IPS-18a (cell line): ENCODE results near the gene IGFBP4.

Experiments used
- H3K27ac ChIP-seq: one replicate; pipeline ENCODE4 v1.5.1; 2013; ENCODE audit warnings: low read length
- H3K27me3 ChIP-seq: one replicate; pipeline ENCODE4 v1.6.1; 2013; ENCODE audit warnings: mild to moderate bottlenecking, low read length; ENCODE audit not compliant: control insufficient read depth, insufficient read depth
- H3K36me3 ChIP-seq: one replicate; pipeline ENCODE4 v1.6.1; 2013; ENCODE audit warnings: low read depth, low read length; ENCODE audit not compliant: control insufficient read depth
- H3K4me1 ChIP-seq: one replicate; pipeline ENCODE4 v1.6.1; 2013; ENCODE audit warnings: low read depth, low read length; ENCODE audit not compliant: control insufficient read depth
- H3K4me3 ChIP-seq: one replicate; pipeline ENCODE4 v1.5.1; 2013; ENCODE audit warnings: low read length
- H3K9ac ChIP-seq: one replicate; pipeline ENCODE4 v1.6.1; 2013; ENCODE audit warnings: mild to moderate bottlenecking, low read length, moderate library complexity
- H3K9me3 ChIP-seq: one replicate; pipeline ENCODE4 v1.6.1; 2013; ENCODE audit warnings: low read depth, low read length; ENCODE audit not compliant: control insufficient read depth

Gene IGFBP4

DNA sequence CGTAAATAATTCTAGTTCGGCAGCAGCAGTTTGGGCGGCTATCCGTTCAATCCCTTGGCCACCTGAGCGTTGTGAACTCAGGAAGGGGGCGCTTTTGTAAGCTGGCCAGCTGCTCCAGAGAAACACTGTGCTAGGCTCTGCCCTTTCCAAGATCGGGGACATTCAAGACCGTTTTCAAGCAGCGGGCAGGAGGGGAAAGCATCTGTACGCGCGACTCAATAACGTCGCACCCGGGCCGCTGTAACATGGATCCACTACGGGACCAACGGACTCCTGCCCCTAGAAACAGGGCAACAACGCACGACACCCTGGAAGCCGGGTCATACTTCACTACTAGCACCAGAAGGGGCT lies 26.0 kb upstream of the IGFBP4 start:
- peaks cover 10% of the 10 kb centered on the region for H3K4me1 ChIP-seq
- no peaks in the 10 kb centered on the region for H3K27me3 ChIP-seq
- no peaks in the 10 kb centered on the region for H3K9me3 ChIP-seq
- H3K4me3 ChIP-seq: peak overlapping the region; percentile 96
- peak overlapping the region; percentile 45 for H3K27ac ChIP-seq
- H3K9ac ChIP-seq: peak overlapping the region; percentile 87
- H3K36me3 ChIP-seq: peaks cover 40% of the 10 kb centered on the region

DNA sequence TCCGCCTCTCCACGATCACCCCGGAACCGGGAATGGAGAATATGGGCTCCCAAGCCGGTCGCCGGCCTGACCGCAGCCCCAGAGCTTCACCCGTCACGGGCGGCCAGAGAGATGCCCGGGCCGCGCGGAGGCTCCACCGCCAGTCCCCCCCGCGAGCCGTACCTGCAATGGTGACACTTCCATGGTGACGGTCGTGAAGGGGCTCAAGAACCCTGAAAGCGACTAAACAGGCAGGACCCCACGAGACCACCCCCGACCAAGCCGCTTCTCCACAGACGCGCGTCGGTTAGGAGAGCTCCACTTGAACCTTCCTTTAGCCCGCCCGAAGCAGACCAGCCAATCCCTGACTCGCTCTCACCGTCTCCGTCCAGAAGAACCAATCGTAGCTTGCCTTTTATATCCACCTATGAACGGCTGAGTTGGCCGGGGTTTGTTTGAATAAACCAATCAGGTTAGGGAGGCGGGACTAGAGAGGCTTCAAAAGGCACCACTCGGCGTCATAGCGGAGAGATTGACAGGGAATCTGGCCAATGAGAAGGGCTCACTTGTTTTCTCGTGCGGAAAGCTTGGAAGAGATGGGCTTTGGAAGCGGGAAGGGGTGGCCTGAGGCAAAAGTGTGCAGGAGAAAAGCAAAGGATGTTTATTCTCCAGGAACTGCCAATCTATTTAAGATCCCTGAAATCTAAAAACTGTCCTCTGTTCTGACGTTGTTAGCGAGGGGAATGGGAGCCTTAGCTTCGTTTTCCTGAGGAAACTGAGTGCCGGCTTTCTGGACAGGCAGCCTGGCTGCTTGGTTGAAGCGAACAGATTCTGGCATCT lies 25.4 kb upstream of the IGFBP4 start, which contains the start of gene TOP2A:
Gene TOP2A (minus strand): TSS at position 288 of the 819 bp plus-strand sequence. CDS start 105 bp downstream, at position 183.
- Histone ChIP-seq H3K4me1 (peaks cover 10% of the 10 kb centered on the region), H3K36me3 (peaks cover 34% of the 10 kb centered on the region)

DNA sequence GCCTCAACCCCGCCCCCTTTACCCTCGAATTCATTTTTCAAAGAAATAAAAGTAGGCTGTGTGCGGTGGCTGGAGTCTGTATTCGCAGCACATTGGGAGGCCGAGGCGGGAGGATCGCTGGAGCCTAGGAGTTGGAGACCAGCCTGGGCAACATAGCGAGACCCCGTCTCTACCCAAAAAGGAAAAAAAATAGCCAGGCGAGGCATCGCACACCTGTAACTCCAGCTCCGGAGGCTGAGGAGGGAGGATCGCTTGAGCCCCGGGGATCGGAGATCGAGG lies 24.9 kb upstream of the IGFBP4 start:
- Histone ChIP-seq H3K9ac (peak overlapping the region; percentile 10), H3K4me1 (peaks cover 11% of the 10 kb centered on the region), H3K36me3 (peaks cover 28% of the 10 kb centered on the region), H3K4me3 (peak overlapping the region; percentile 96), H3K27me3 (no peaks in the 10 kb centered on the region), H3K27ac (no peak overlapping the region), H3K9me3 (no peaks in the 10 kb centered on the region)

More for the DNA sequence above, 25.4 kb upstream of the IGFBP4 start, which contains the start of gene TOP2A:
- H3K27me3 ChIP-seq: no peaks in the 10 kb centered on the region
- H3K9ac ChIP-seq: peak within 1 kb of the TSS; percentile 87
- H3K27ac ChIP-seq: peak within 1 kb of the TSS; percentile 45
- H3K9me3 ChIP-seq: no peaks in the 10 kb centered on the region
- H3K4me3 ChIP-seq: peak within 1 kb of the TSS; percentile 96

DNA sequence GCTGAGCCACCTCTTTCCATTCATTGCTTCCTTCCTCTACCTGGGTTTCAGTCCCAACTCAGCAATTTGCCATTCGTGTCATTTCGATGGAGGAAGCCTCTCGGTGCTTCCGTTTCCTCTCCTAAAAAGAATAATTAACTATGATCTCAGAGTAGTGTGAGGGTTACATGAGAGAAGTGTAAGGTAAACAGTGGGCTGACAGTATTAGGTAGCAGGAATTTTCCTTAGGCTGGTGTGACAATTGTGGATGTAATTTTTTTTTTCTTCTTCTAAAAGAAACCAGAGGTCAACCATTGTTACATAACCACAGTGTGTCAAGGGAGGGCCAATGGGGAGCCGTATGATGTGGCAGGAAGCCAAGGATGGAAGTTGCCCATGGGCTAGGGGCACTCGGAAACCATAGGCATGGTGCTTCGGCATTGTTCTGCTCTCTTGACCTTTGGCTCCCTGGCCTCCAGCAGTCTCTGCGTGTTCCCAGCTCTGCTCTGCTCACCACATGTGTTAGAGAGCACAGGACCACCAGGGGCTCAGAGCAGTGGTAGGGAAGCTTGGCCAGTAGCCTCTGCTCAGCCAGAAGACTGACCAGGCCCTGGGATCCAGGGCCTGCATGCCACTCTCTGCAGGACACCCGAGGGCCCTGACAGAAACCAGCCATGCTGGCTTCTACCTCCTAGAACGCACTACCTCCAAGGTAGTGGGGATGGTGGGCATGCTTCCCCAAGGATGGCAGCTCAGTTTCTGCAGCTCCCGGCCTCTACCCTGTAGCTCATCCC lies 23.5 kb upstream of the IGFBP4 start:
- Histone ChIP-seq H3K27ac (no peak overlapping the region), H3K27me3 (no peaks in the 10 kb centered on the region), H3K4me1 (peaks cover 15% of the 10 kb centered on the region), H3K4me3 (no peak overlapping the region), H3K36me3 (peaks cover 16% of the 10 kb centered on the region), H3K9me3 (no peaks in the 10 kb centered on the region), H3K9ac (no peak overlapping the region)

DNA sequence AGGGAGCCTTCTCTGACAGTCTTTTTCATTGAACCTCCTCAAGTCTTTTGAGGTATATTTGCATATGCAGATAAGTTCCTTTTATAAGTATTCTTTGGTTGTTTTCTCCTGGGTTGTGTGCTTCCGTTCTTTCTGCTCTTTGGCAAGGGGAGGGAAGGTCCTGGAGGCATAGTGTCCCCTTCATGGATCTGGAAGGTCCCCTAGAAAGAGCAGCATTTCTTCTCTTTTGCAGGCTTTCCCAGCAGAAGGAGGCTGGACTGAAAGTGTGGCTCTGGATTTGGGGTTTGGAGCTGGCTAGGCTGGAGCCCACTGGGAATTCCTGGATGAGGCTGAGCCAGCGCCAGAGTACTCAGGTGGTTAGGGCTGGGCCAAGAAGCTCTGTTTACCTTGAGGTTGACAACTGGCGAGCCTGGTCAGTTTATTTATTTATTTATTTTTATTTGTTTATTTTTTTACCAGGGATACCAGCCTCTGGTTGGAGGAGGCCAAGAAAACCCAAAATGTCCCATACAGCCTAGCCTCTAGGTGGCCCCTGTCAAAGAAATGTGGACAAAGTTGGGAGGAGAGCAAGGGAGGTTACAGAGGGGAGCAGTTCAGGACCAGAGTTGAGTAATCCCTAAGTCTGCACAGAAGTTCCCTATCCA lies 20.1 kb upstream of the IGFBP4 start:
- Histone ChIP-seq H3K27me3 (no peaks in the 10 kb centered on the region), H3K27ac (no peak overlapping the region), H3K36me3 (no peaks in the 10 kb centered on the region), H3K9ac (no peak overlapping the region), H3K4me1 (peaks cover 15% of the 10 kb centered on the region), H3K9me3 (no peaks in the 10 kb centered on the region), H3K4me3 (peak overlapping the region; percentile 42)

DNA sequence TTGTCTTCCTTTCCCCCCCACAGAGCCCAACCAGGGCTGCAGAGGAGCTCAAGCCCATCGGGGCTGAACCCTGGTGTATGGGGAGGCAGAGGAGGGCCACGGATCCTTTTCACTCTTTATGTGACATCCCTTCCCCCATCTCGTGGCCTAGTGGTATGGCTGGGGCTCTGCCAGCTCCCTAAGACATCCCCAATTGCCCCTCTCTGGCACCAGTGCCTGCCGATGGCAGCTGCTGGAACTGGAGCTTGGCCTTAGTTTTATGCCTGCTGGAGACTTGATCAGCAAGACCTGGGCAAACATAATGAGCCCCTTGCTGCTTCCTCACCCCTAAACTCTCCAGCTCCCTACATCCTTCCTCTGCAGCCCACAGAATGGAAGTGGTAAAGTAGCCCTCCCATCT lies 17.5 kb upstream of the IGFBP4 start:
- Histone ChIP-seq H3K4me3 (no peak overlapping the region), H3K9me3 (no peaks in the 10 kb centered on the region), H3K27ac (no peak overlapping the region), H3K9ac (no peak overlapping the region), H3K36me3 (no peaks in the 10 kb centered on the region), H3K27me3 (no peaks in the 10 kb centered on the region), H3K4me1 (peaks cover 15% of the 10 kb centered on the region)

DNA sequence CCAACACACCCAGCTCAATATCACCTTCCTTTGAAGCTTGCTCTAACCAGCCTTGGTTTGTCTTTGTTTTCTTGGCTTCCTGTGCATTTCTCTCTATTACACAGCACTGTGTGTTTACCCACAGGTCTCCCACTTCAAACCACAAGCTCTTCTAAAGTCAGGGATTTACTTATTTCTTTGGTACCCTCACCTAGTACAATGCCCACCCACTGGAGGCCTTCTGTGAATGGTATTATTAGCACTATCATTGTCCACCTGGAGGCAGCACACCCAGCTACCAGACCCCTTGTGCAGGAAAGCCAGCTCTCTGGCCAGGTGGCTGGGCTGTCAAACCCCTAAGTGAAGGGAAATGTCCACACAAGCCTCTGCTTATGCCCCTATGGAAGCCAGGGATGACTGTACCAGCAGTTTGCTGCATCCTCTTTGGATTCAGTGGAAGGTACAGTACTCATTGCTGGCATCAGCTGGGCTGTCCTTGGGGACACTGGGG lies 16.2 kb upstream of the IGFBP4 start:
- Histone ChIP-seq H3K9me3 (no peaks in the 10 kb centered on the region), H3K36me3 (no peaks in the 10 kb centered on the region), H3K4me1 (peaks cover 8% of the 10 kb centered on the region), H3K9ac (no peak overlapping the region), H3K4me3 (no peak overlapping the region), H3K27ac (no peak overlapping the region), H3K27me3 (no peaks in the 10 kb centered on the region)

DNA sequence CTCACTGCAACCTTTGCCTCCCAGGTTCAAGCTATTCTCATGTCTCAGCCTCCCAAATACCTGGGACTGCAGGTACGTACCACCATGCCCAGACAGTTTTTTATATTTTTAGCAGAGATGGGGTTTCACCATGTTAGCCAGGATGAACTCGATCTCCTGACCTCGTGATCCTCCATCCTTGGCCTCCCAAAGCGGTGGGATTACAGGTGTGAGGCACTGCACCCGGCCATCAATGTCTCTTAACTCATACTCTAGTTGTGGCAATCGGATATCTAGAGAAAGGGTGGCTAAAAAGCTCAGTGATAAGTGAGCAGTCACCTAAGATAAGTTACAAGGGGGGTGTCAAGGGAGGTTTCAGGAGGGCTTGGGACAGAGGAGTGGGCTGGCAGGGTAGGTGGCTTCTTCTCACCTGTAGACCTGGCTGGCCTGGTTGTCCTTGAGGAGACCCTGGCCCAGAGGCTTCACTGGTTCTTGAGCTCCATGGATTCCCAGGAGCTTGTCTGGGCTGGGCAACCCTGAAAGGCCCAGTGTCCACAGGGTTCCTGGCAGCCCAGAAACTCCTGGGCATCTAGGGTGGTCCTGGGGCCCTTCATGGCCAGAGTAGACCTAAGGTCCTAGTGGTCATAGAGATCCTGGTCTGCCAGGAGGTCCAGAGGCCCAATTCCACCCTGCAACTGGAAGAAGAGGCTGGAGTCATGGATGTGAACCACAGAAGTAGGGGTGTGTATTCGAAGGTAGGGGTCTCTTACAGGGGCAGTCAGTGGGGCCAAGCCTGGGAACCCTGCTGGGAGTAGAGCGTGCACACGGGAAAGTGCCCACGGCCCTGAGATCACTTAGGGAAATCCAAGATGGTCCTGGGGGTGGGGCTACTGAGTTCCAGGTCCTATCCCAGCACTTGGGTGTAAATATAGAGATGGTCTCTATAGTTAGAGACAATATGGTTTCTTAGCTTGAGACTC lies 12.7 kb upstream of the IGFBP4 start:
- Histone ChIP-seq H3K9me3 (no peaks in the 10 kb centered on the region), H3K4me3 (no peak overlapping the region), H3K9ac (no peak overlapping the region), H3K4me1 (peaks cover 3% of the 10 kb centered on the region), H3K36me3 (no peaks in the 10 kb centered on the region), H3K27me3 (no peaks in the 10 kb centered on the region), H3K27ac (no peak overlapping the region)

DNA sequence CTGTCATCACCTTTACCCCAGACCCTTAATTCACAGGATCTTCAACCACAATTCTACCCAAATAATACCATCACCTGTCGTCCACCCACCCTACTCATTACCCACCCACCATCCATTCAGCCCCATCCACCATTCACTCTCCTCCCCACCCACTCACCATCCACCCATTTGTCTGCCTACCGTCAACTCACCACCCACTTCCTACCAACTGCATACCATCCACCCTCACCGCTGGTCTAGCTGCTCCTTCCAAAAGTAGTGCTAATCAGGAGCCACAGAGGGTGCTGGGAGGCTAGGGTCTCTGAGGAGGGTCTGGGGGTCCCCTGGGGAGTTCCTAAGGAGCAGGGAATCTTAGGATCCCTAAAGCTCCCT lies 12.0 kb upstream of the IGFBP4 start:
- no peak overlapping the region for H3K9ac ChIP-seq
- H3K27ac ChIP-seq: no peak overlapping the region

DNA sequence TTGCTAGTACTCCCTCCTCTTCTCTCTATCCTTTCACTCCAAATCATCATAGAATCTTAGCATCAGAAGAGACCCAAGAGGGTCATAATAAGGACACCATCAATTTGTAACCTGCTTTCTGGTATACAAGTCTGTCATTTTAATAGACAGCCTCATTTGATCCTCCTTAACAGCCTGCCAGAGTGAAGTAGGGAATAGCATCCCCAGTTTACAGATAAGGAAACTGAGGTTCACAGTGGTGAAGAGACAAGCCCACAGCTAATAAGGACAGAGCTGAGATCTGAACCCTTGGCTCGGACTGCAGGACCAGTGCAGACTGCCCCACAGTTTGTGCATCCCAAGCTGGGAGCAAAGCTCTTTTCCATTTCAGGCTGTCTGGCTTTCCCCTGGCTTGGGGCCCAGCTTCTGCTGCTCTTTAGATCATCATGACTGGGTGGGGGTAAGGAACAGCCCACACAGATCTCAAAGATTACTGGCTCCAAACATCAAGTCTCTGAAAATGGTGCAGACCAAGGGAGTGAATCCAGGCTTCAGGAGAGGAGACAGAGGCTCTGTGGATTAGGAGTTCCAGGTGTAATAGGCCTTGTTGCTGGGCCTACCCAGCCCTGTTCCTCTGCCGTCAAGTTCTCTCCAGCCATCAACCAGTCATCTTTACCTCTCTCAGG lies 10.3 kb upstream of the IGFBP4 start:
- no peak overlapping the region for H3K9ac ChIP-seq
- H3K4me1 ChIP-seq: peaks cover 3% of the 10 kb centered on the region
- H3K27ac ChIP-seq: no peak overlapping the region
- no peaks in the 10 kb centered on the region for H3K27me3 ChIP-seq
- no peak overlapping the region for H3K4me3 ChIP-seq
- no peaks in the 10 kb centered on the region for H3K9me3 ChIP-seq
- H3K36me3 ChIP-seq: no peaks in the 10 kb centered on the region

More for the DNA sequence above, 12.0 kb upstream of the IGFBP4 start:
- Histone ChIP-seq H3K36me3 (no peaks in the 10 kb centered on the region), H3K4me3 (no peak overlapping the region), H3K9me3 (no peaks in the 10 kb centered on the region), H3K4me1 (peaks cover 3% of the 10 kb centered on the region), H3K27me3 (no peaks in the 10 kb centered on the region)
